ENCODE results near the gene GRAMD1B. TPM values are rescaled to one million over a fixed set of nuclear protein-coding genes. Genes with fewer than 3 reads are reported as not detected.
"Not testable (repeated sequence)": the region's sequence is repeated elsewhere in the genome, so short reads cannot be mapped to it uniquely, and the experiment has no call there.

The GRAMD1B gene
- total RNA-seq, 2 donors from 2014 or later, result 0.66 to 3.4 TPM

DNA sequence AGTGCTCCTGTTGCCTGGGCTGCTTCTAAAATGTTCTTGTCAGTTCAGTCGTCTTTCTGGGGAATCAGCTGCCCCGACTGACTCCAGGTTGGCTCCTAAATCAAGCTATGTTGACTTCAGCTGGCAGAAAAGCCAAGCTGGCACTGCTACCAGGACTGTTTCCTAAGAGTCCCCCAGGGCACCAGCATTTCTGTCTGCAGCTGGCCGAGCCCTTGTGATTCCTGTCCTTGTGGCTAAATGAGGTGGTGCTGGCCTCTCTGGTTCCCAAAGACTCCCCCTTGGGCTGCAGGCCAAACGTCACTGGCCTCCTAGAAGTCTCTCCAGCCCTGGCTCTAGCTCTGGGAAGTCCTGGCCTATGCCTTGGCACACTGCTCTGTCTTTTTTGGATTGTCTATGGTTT lies 31.1 kb downstream of the GRAMD1B start:
- intact Hi-C loops (cut with DNase I), result no loop called here
- Histone ChIP-seq H3K4me1 (peaks cover 7% of the 10 kb centered on the region), H3K9me3 (no peaks in the 10 kb centered on the region), H3K4me3 (no peak overlapping the region), H3K36me3 (replicated peaks in 1 of 2; ENCODE audit: insufficient read depth in 1 of 2, low read depth in 2 of 2) (no peaks in the 10 kb centered on the region), H3K27me3 (no peaks in the 10 kb centered on the region), H3K27ac (no peak overlapping the region)
- peak in 2 of 4 donors; percentile 14 to 20 for DNase-seq
- WGBS, 2 donors, result 42 to 53% methylated on average over 4 of the region's 4 CpGs
- no peak for ATAC-seq
- TF ChIP-seq, protein P1, sequence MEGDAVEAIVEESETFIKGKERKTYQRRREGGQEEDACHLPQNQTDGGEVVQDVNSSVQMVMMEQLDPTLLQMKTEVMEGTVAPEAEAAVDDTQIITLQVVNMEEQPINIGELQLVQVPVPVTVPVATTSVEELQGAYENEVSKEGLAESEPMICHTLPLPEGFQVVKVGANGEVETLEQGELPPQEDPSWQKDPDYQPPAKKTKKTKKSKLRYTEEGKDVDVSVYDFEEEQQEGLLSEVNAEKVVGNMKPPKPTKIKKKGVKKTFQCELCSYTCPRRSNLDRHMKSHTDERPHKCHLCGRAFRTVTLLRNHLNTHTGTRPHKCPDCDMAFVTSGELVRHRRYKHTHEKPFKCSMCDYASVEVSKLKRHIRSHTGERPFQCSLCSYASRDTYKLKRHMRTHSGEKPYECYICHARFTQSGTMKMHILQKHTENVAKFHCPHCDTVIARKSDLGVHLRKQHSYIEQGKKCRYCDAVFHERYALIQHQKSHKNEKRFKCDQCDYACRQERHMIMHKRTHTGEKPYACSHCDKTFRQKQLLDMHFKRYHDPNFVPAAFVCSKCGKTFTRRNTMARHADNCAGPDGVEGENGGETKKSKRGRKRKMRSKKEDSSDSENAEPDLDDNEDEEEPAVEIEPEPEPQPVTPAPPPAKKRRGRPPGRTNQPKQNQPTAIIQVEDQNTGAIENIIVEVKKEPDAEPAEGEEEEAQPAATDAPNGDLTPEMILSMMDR (IDR thresholded peaks at IDR 0.05), result no peak
- TF ChIP-seq POLR2A (IDR thresholded peaks at IDR 0.05), result no peak

DNA sequence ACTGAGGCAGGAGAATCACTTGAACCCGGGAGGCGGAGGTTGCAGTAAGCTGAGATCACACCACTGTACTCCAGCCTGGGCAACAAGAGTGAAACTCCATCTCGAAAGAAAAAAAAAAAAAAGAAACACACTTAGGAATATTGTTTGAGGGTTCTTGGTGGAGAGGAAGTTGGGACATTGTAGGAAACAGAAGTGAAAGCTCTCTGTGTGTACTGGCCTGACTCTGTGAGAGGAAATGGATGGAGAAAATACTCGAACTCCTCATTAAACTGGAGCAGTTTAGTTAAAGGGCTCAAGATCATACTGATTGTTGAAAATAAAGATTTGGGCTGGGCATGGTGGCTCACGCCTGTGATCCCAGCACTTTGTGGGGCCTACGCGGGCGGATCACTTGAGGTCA lies 35.6 kb downstream of the GRAMD1B start:
- H3K27ac ChIP-seq, result peak overlapping the region in 1 of 4 donors; percentile 54
- WGBS, 2 donors, result 69 to 79% methylated on average over 8 of the region's 8 CpGs
- H3K36me3 ChIP-seq (replicated peaks in 1 of 2; ENCODE audit: insufficient read depth in 1 of 2, low read depth in 2 of 2); H3K27me3 ChIP-seq; ATAC-seq; H3K4me1 ChIP-seq; H3K9me3 ChIP-seq; intact Hi-C loops (cut with DNase I); H3K4me3 ChIP-seq; DNase-seq: not testable (repeated sequence)

DNA sequence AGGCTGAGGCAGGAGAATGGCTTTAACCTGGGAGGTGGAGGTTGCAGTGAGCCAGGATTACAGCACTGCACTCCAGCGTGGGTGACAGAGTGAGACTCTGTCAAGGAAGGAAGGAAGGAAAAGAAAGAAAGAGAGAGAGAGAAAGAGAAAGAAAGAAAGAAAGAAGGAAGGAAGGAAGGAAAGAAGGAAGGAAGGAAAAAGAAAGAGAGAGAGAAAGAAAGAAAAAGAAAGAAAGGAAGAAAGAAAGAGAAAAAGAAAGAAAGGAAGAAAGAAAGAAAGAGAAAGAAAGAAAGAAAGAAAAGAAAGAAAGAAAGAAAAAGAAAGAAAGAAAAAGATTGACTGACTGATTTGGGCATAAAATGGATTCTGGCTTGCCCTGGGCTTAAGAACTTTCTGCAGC lies 36.1 kb downstream of the GRAMD1B start:
- intact Hi-C loops (cut with DNase I); H3K4me1 ChIP-seq; ATAC-seq; H3K4me3 ChIP-seq; H3K9me3 ChIP-seq; DNase-seq; H3K36me3 ChIP-seq (replicated peaks in 1 of 2; ENCODE audit: insufficient read depth in 1 of 2, low read depth in 2 of 2); H3K27me3 ChIP-seq: not testable (repeated sequence)
- peak overlapping the region in 1 of 4 donors; percentile 54 for H3K27ac ChIP-seq
- 63 to 80% methylated on average over 1 of the region's 1 CpG for WGBS, 2 donors

DNA sequence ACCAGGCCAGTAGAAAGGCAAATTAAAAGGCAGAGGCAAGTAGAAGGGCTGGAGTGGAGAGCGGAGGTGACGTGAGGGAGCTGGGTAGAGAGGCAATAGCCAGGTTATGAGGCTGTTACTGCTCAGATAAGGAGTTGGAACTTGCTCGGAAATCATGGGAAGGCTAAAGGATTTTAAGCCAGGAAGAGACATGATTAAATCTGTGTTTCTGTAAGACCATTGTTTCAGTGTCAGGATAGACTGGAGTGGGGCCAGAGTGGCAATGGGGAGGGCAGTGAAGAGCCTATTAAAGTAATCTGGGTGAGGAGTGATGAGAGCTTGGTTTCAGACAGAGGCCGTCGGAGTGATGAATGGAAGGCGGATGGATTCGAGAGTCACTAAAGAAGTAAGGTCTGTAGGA lies 39.0 kb downstream of the GRAMD1B start:
- Histone ChIP-seq H3K27me3 (no peaks in the 10 kb centered on the region), H3K27ac (no peak overlapping the region), H3K4me3 (no peak overlapping the region), H3K36me3 (replicated peaks in 1 of 2; ENCODE audit: insufficient read depth in 1 of 2, low read depth in 2 of 2) (no peaks in the 10 kb centered on the region), H3K9me3 (no peaks in the 10 kb centered on the region), H3K4me1 (no peaks in the 10 kb centered on the region)
- no peak for ATAC-seq
- no peak for DNase-seq
- WGBS, 2 donors, result 71 to 73% methylated on average over 7 of the region's 7 CpGs
- no peak for TF ChIP-seq POLR2A (IDR thresholded peaks at IDR 0.05)
- TF ChIP-seq, protein P1 (IDR thresholded peaks at IDR 0.05), result no peak
- intact Hi-C loops (cut with DNase I), result no loop called here

DNA sequence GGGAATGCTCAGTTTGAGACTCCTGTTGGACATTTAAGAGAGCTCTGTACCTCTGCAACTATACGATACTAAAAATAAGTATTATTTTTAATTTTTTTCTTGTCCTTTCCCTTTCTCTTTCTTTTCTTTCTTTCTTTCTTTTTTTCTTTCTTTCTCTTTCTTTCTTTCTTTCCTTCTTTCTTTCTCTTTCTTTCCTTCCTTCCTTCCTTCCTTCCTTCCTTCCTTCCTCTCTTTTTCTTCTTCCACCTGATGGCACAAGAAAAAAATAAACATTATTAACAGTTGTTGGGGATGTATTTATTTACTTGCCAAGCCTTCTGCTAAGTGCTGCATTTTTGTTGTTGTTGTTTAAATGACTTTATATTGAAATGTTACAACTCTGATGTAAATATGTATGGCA lies 39.5 kb downstream of the GRAMD1B start:
- no peak overlapping the region for H3K27ac ChIP-seq
- no peak for DNase-seq
- no peak for ATAC-seq
- intact Hi-C loops (cut with DNase I), result no loop called here
- H3K36me3 ChIP-seq (replicated peaks in 1 of 2; ENCODE audit: insufficient read depth in 1 of 2, low read depth in 2 of 2), result no peaks in the 10 kb centered on the region
- TF ChIP-seq, protein P1 (IDR thresholded peaks at IDR 0.05), result no peak
- no peak for TF ChIP-seq POLR2A (IDR thresholded peaks at IDR 0.05)
- H3K27me3 ChIP-seq, result no peaks in the 10 kb centered on the region
- no peaks in the 10 kb centered on the region for H3K9me3 ChIP-seq
- H3K4me1 ChIP-seq, result no peaks in the 10 kb centered on the region
- H3K4me3 ChIP-seq, result no peak overlapping the region
- WGBS, 2 donors, result 87 to 93% methylated on average over 1 of the region's 1 CpG

DNA sequence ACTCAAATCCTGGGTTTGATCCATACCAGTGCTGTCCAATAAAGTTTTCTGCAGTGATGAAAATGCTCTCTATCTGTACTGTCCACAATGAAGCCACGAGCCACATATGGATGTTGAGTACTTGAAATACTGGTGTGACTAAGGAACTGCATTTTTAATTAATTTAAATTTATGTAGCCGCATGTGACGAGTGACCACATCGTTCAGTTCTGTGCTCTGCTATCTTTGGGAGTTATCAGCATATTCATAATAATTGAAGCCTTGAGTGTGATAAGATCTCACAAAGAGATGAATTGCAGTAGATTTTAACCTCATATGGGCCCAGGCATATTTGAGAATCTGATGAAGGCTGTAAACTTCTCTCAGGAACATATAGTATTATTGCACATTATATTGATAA lies 40.8 kb downstream of the GRAMD1B start:
- no peak for ATAC-seq
- 68 to 75% methylated on average over 4 of the region's 4 CpGs for WGBS, 2 donors
- intact Hi-C loops (cut with DNase I), result no loop called here

More for the DNA sequence above, 40.8 kb downstream of the GRAMD1B start:
- Histone ChIP-seq H3K4me1 (no peaks in the 10 kb centered on the region), H3K27ac (no peak overlapping the region), H3K36me3 (replicated peaks in 1 of 2; ENCODE audit: insufficient read depth in 1 of 2, low read depth in 2 of 2) (no peaks in the 10 kb centered on the region), H3K9me3 (no peaks in the 10 kb centered on the region), H3K27me3 (no peaks in the 10 kb centered on the region), H3K4me3 (no peak overlapping the region)
- no peak for TF ChIP-seq POLR2A (IDR thresholded peaks at IDR 0.05)
- DNase-seq, result no peak
